K562 (cell line): ENCODE measurements around the gene MAD1L1. TPM values are rescaled to one million over a fixed set of nuclear protein-coding genes. Genes with fewer than 3 reads are reported as not detected.

Source experiments
- ATAC-seq: fragments of 200-7000 bp; cut with Tn5 transposase; 3 replicates; pipeline ENCODE4 v1.9.1; 2020; ENCODE audit warnings: moderate library complexity
- BruUV-seq: library from RNA; stranded (reverse); fragments of 400-500 nt; replicated peaks from 2 replicates; lab custom pipeline; 2021; lab: Mats Ljungman, UMichigan
- CTCF ChIA-PET: fragments of 300-600 bp; formaldehyde crosslinking; extraction: SDS; loops from one replicate; lab custom pipeline; 2021; ENCODE audit warnings: low intra/inter-chr PET ratio; lab: Yijun Ruan, JAX
- POLR2A ChIA-PET: fragments of 300-600, 350-650 bp; sonication (Branson Sonifier 250); formaldehyde crosslinking; extraction: SDS; loops from one replicate; lab custom pipeline; 2021; ENCODE audit warnings: antibody characterized with exemption, inconsistent platforms; lab: Yijun Ruan, JAX
- DNase-seq, 4 experiments: peaks; one replicate each; pipeline versions ENCODE4 v3.0.0 to v3.0.0-alpha.2; 2011 to 2018; ENCODE audit warnings: low spot score in 3 of 4, mixed read lengths in 3 of 4; ENCODE audit errors: extremely low read depth in 1 of 4
- FAIRE-seq: peaks from 2 replicates; lab custom pipeline; 2011; peaks lifted over from hg19 to GRCh38; lab: Jason Lieb, UNC
- H2AFZ ChIP-seq: 2 replicates; pipeline ENCODE4 v1.6.0; 2011; ENCODE audit warnings: low read depth, low read length, control low read depth, inconsistent platforms
- H3K27ac ChIP-seq: fragments of 200-600 bp; 3 replicates; pipeline ENCODE4 v1.8.0; 2011; ENCODE audit warnings: low read depth, mild to moderate bottlenecking, control low read depth, inconsistent platforms, low read length, moderate library complexity, mixed read lengths; ENCODE audit errors: extremely low read depth
- H3K27me3 ChIP-seq, 2 experiments: fragments of 300-600 bp in 1 of 2; 2 replicates in 1 of 2; 3 replicates in 1 of 2; pipeline versions ENCODE4 v1.6.0 to v1.8.0; 2011; ENCODE audit warnings: inconsistent platforms in 2 of 2, low read length in 2 of 2, mild to moderate bottlenecking in 1 of 2, mixed read lengths in 1 of 2, moderate library complexity in 1 of 2; ENCODE audit not compliant: control insufficient read depth in 2 of 2, insufficient read depth in 2 of 2
- H3K36me3 ChIP-seq: fragments of 300-600 bp; 3 replicates; pipeline ENCODE4 v1.8.0; 2011; ENCODE audit warnings: mild to moderate bottlenecking, low read length, inconsistent platforms; ENCODE audit not compliant: control insufficient read depth, insufficient read depth
- H3K4me1 ChIP-seq, 2 experiments: fragments of 200-600 bp in 1 of 2; replicated peaks in 1 of 2; 2 replicates in 1 of 2; 3 replicates in 1 of 2; pipeline versions ENCODE4 v1.5.1 to v1.8.0; 2011; ENCODE audit warnings: inconsistent platforms in 2 of 2, low read length in 2 of 2, mild to moderate bottlenecking in 1 of 2, mixed read lengths in 1 of 2, moderate library complexity in 1 of 2; ENCODE audit not compliant: control insufficient read depth in 2 of 2, insufficient read depth in 2 of 2
- H3K4me2 ChIP-seq: 2 replicates; pipeline ENCODE4 v1.6.1; 2011; ENCODE audit warnings: low read length, control low read depth, inconsistent platforms, mixed read lengths; ENCODE audit not compliant: insufficient read depth
- H3K4me3 ChIP-seq: fragments of 200-600 bp; sonication (generic), shearing (Covaris generic); 2 replicates; pipeline ENCODE4 v1.5.1; 2016; ENCODE audit warnings: control low read depth, inconsistent platforms
- H3K79me2 ChIP-seq: fragments of 200-600 bp; 3 replicates; pipeline ENCODE4 v1.8.0; 2011; ENCODE audit warnings: low read length, inconsistent platforms; ENCODE audit not compliant: control insufficient read depth, insufficient read depth
- H3K9ac ChIP-seq, 2 experiments: 2 replicates each; pipeline versions ENCODE4 v1.6.0 to v1.6.1; 2011; ENCODE audit warnings: low read depth in 2 of 2, low read length in 2 of 2, control low read depth in 1 of 2, inconsistent platforms in 1 of 2, mild to moderate bottlenecking in 1 of 2, mixed read lengths in 1 of 2; ENCODE audit not compliant: insufficient read depth in 1 of 2
- H3K9me1 ChIP-seq: one replicate; pipeline ENCODE4 v1.6.0; 2011; ENCODE audit warnings: inconsistent platforms, mild to moderate bottlenecking, low read length, moderate library complexity; ENCODE audit not compliant: control insufficient read depth, insufficient read depth
- H3K9me3 ChIP-seq: replicated peaks from 2 replicates; pipeline ENCODE4 v1.5.1; 2011; ENCODE audit warnings: low read depth, low read length, inconsistent platforms; ENCODE audit not compliant: control insufficient read depth, insufficient read depth
- H4K20me1 ChIP-seq: replicated peaks from 2 replicates; pipeline ENCODE4 v1.6.1; 2011; ENCODE audit warnings: low read length, inconsistent platforms, mixed read lengths; ENCODE audit not compliant: control insufficient read depth, insufficient read depth
- CBX1 ChIP-seq: sonication (generic); IDR thresholded peaks from 2 replicates; pipeline ENCODE4 v1.6.1; 2016; ENCODE audit warnings: antibody characterized with exemption, low read depth, mild to moderate bottlenecking
- GMEB1 ChIP-seq: fragments of 250-450 bp; sonication (Bioruptor Pico); IDR thresholded peaks from 2 replicates; pipeline ENCODE4 v1.4.0; 2020; ENCODE audit warnings: mild to moderate bottlenecking
- MTA2 ChIP-seq: fragments of 450-650 bp; IDR thresholded peaks from 2 replicates; pipeline ENCODE4 v1.6.1; 2016; ENCODE audit warnings: low read depth
- NEUROD1 ChIP-seq: fragments of 150-350 bp; IDR thresholded peaks from 2 replicates; pipeline ENCODE4 v1.6.1; 2014; ENCODE audit warnings: borderline replicate concordance, low read length, low read depth; ENCODE audit not compliant: partially characterized antibody
- ZBTB33 ChIP-seq: sonication (generic); formaldehyde crosslinking; IDR thresholded peaks from 2 replicates; pipeline ENCODE4 v1.8.1; 2023; ENCODE audit warnings: mild to moderate bottlenecking, missing genetic modification reagents
- ZNF184 ChIP-seq: sonication (generic); formaldehyde crosslinking; IDR thresholded peaks from 2 replicates; pipeline ENCODE4 v1.5.0; 2020; ENCODE audit warnings: missing genetic modification reagents
- WGBS: fragments of 100-300 bp; shearing (Covaris generic); methylation state at CpG from one replicate; pipeline ENCODE4 v1.1.6; 2016; ENCODE audit warnings: low coverage, mixed read lengths; ENCODE audit not compliant: insufficient coverage; ENCODE audit errors: missing lambda C conversion rate; 5-methylcytosine and 5-hydroxymethylcytosine counted together
- in situ Hi-C: fragments of 300-500 bp; cut with MboI; formaldehyde crosslinking; loops from 4 replicates; pipeline ENCODE4 v1.15.0; 2018; ENCODE audit warnings: inconsistent platforms, mixed read lengths
- intact Hi-C: fragments of 100-400 bp; cut with micrococcal nuclease; formaldehyde crosslinking; loops from 2 replicates; pipeline ENCODE4 v1.14.2; 2022
- polyA plus RNA-seq, 8 experiments: library from polyadenylated mRNA; depleted of rRNA in 4 of 8; stranded (reverse) in 5 of 8; unstranded in 3 of 8; fragments of >200 nt; fragmentation: Nextera tagmentation in 2 of 8; fragmentation: Illumina TruSeq in 1 of 8; extraction: Ambion mirVana in 2 of 8; extraction: Trizol in 1 of 8; gene quantifications; 2 replicates each; pipeline versions ENCODE4 v1.2.1 to v1.2.3, GENCODE V29; 2011 to 2014; ENCODE audit warnings: inconsistent platforms in 1 of 8, missing spikeins in 1 of 8
- total RNA-seq, 7 experiments: library from RNA; depleted of rRNA in 6 of 7; stranded (reverse); fragments of >200 nt in 6 of 7; fragmentation: Illumina TruSeq in 2 of 7; extraction: Trizol in 2 of 7; gene quantifications; 2 replicates each; pipeline versions ENCODE4 v1.2.1 to v1.2.3, GENCODE V29; 2011 to 2021; ENCODE audit warnings: low replicate concordance in 1 of 7

The MAD1L1 gene
- total and polyA plus RNA-seq, 9 of the 15 experiments (the other 6 are each of a cell fraction or from before 2014, with no cell fraction given), result 1.7 to 89.7 (median 18.0) TPM

- Histone ChIP-seq H4K20me1 (no peaks in the 10 kb centered on the region; the same call in none of the 2 replicates), H3K79me2 (no peaks in the 10 kb centered on the region), H3K9me3 (0 out of 2 replicates have a peak, but pooled peaks cover 2% of the 10 kb centered on the region)
- DNase-seq, result no peak
- BruUV-seq, result no TSS peak
- TF ChIP-seq NEUROD1 (no peak), ZBTB33 (CRISPR knock-in tag) (no peak), MTA2 (no peak), CBX1 (no peak), ZNF184 (CRISPR knock-in tag) (no peak), GMEB1 (no peak)
- TF ChIP-seq, all 486 proteins: peak for 0
- Histone ChIP-seq H2AFZ (no peak overlapping the region), H3K4me2 (no peak overlapping the region), H3K4me1 (peaks cover 0 to 10% of the 10 kb centered on the region in 2 experiments; a peak in 1 of 5 replicates), H3K9ac (no peak overlapping the region), H3K27ac (no peak overlapping the region), H3K4me3 (no peak overlapping the region), H3K27me3 (no peaks in the 10 kb centered on the region), H3K9me1 (no peaks in the 10 kb centered on the region), H3K36me3 (peaks cover 76% of the 10 kb centered on the region; the same call in 2 of the 3 replicates)
- FAIRE-seq (no peak), ATAC-seq (no peak)
- 93% methylated on average over 22 of the region's 30 CpGs for WGBS
- POLR2A ChIA-PET, result interaction anchor here (0.5 kb wide), 1 partner anchor 144 kb away, joined by 3 read pairs; the partner anchor contains the start of gene EIF3B
- in situ Hi-C loops (no loop called here), intact Hi-C loops (no loop called here)
- CTCF ChIA-PET, result no interaction called here
Observed at GRCh38 chr7:2210551-2211258, 22.0 kb downstream of the MAD1L1 start.
